HG03442 (cell line): ENCODE data around the gene ISYNA1.

Source experiments
- ATAC-seq: cut with Tn5 transposase; IDR thresholded peaks from one replicate; pipeline ENCODE4 v1.9.1; 2021; ENCODE audit warnings: mild to moderate bottlenecking, moderate library complexity; ENCODE audit not compliant: unreplicated experiment

The ISYNA1 gene

GRCh38 chr19:18437491-18438330 is at the start of gene ISYNA1:
TSS of gene ISYNA1 (minus strand) at chr19:18438133. CDS start at chr19:18437979, 154 bp downstream.
- no peak for ATAC-seq

DNA sequence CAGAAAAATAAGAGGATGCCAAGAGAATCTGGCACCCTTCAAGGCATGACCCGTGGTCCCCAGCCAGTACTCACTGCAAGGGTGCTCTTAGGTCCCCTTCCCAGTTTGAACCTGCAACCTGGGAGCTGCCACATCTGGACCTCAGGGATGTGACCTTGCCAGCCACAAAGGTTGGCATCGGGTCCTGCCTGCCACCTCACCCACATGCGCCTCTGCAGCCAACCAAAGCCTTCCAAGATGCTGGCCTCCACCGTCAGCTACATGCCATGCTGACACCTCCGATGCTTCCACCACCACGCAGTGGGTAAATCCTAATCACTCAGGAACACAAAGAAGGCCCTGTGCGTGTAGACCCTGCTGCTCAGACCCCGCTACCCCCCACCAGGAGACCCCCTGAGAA is 48.8 kb upstream of the ISYNA1 start:
- no peak for ATAC-seq

GRCh38 chr19:18484992-18485391 is 47.1 kb upstream of the ISYNA1 start:
- no peak for ATAC-seq

GRCh38 chr19:18483119-18483890 is 45.4 kb upstream of the ISYNA1 start:
- ATAC-seq: no peak

DNA sequence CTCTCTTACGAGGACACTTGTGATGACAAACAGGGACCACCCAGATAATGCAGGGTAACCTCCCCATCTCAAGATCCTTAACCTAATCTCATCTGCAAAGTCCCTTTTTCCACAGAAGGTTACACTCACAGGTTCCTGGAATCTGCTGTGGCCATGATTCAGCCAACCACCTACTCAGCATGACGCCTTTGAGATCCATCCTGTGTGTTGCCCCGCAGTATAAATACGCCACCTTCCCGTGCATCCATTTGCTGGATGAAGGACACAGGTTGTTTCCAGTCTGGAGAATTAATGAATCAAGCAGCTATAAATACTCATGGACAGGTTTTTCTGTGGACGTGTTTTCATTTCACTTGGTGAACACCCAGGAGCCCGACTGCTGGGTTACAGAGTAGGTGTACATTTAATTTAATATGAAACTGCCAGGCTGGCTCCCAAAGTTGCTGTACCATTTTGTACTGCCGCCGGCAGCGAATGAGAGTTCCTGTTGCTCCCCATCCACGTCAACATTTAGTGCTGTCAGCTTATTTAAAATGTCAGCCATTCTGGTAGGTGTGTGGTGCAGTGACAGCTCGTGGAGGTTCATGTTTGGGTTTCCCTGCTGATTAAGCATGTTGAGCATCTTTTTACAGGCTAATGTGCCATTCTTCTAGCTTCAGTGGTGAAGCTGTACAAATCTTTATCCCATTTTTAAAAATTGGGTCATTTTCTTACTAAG is 43.7 kb upstream of the ISYNA1 start:
- no peak for ATAC-seq

DNA sequence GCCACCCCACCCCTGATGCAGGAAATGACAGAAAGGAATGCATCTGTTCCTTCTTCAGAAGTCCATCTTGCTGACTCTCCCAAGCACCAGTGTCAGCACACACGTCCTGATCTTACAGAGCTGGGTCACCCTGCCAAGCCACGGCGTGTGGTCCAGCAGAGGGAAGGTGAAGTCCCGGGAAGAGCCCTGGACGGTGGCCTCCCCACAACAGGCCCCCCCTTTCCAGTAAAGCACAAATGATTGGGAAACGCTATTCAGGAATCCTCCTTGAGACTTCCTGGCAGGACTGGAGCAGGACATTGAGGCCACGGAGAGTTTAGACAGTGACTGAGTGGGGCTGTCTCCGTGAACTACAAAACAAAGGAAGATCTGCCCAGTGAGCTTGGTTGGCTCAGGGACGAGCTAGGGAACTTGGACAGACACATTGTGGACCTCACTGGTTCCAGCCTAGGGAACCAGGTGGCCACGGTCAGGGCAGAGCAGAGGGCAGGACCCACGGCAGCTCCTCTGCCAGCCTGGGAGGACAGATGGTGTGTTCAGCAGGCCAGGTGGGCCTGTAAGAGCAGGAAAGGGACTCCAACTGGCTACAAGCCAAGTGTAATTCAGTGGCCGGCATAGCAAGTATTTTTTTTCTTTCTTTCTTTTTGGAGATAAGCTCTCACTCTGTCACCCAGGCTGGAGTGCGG is 42.2 kb upstream of the ISYNA1 start:
- ATAC-seq: no peak

- ATAC-seq: peak; percentile 72
Measured at GRCh38 chr19:18478545-18479311, 40.8 kb upstream of the ISYNA1 start.

DNA sequence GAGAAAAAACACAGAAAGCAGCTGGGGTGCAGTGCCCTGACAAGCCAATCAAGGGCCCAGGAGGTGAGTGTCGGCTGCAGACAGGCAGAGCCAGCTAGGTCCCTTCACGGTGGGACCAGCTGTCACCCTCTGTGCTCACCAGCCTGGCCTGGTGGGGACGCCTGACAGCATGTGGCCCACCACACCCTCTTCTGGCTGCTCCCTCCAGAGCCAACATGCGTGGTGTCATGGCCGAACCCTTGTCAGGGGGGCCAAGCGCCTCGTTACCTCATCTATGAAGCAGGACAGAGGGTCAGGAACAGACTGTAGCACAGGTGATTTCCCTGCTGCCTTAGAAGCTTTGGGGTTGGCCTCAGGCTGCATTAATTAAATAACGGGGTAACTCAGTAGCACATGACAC is 40.0 kb upstream of the ISYNA1 start:
- no peak for ATAC-seq

GRCh38 chr19:18477042-18477779 is 39.3 kb upstream of the ISYNA1 start:
- ATAC-seq: no peak

DNA sequence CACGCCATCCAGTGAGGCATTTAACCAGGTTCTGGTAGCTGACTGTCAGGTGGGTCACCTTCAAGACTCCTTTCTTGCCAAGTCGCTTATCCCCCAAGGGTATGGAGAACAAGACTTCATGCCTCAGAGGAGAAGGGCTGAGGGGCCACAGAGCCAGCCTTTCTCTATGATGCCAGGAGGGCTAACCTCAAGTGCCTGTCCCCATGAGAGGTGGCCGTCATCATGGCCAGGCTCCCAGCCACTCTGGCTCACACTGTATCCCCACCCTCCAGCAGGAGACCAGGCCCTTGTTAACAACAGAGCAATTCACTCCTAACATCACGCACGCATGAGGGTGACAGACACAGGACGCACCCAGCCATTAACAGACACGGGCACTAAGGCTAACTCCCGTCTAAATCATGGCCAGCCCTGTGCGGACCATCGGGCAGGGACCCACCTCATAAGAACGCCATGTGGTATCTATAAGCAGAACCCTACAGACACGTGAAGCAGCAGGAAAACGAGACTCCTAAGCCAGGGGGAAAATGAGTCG is 38.6 kb upstream of the ISYNA1 start:
- ATAC-seq: no peak

DNA sequence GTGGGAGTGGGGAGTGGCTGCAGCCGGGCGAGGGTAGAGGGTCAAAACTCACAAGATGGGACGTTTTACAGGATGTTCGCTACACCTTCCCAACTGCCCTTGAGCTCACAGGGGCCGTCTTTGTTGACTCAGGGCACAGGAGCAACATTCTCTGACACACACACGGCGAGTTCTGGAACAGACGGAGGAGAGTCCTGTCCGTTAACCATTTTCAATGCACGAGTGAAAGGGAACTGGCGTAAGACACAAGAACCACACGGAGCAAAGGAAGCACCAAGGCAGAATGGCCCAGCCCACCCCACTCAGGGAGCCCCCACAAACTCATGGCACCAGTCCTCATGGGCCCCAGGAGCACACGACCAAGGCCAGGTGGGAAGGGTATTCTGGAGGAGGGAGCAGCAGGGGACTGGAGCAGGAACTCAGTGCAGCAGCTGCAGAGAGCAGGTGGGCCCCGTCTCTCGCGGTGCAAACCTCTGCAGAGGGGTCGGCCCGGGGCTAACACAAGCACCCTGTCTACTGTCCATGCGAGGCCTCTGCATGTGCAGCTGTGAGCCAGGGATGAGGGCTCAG is 37.9 kb upstream of the ISYNA1 start:
- ATAC-seq: no peak

GRCh38 chr19:18475004-18475453 is 37.1 kb upstream of the ISYNA1 start:
- ATAC-seq: no peak

GRCh38 chr19:18474366-18474887 is 36.5 kb upstream of the ISYNA1 start:
- ATAC-seq: no peak

DNA sequence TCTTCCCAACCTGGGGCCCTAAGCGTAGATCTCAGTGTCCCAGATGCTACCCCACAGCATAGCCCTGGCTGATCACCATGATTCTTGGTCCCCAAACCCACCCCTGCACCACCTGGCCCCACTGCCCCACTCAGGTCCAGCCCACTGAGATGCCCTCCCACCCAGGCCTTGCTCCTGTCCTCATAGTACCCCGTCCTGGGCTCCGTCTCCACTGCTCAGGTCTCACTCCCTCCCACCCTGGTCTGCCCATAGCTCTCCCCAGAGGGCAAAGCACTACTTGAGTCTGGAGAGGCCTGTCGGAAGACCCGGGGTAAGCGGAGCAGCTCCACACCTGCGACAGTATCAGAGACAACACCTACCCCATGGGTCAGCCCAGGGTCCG is 35.8 kb upstream of the ISYNA1 start:
- ATAC-seq: no peak

GRCh38 chr19:18473003-18473705 is 35.2 kb upstream of the ISYNA1 start:
- ATAC-seq: no peak

DNA sequence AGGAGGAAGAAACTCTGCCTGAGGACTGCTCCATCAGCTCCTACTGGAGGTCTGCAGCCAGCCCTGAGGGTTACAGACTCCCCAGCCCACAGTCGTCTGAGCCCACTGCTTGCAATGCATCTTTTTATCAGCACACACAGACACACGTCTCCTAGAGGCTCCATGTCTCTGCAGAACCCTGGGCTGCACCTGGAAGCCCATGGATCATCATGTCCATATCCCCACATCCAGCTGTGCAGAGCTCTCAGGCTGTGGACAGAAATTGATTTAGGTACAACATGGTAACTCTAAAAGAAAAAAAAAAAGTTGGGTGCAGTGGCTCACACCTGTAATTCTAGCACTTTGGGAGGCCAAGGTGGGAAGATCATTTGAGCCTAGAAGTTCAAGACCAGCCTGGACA is 32.9 kb upstream of the ISYNA1 start:
- no peak for ATAC-seq

DNA sequence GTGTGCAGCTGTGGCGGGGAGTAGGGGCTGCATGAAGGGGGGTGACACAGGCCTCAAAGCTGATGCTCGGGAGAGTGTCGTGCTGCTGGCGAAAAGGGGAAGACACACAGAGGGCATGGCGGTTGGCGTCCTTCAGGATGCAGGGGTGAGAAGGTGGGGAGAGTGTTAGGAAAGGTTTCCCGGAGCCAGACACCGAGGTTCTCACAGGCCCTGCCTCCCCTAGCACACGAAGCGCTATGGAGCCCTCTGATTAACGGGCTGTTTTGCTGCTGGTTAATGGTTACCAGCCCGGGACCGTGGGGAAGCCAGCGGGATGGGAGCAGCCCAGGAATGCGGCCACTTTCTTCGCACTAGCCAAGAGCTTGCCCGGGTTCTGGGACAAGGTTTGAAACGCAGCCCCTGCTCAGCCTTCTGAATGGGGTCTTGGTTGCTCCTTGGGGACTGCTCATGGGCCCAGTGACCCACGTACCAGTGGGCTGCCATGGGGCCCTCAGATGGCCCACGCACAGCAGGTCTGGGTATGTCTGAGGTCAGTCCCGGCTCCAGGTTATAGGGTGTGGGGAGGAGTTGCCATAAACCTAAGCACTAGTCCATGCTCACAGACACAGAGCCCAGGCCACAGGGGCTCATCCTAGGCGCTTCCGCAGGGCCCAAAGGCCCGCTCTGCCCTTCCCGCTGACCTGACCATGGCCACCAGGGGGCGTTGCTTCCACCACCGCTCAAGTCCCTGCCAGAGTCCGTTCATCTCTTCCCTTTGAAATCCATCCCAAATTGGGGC is 31.3 kb upstream of the ISYNA1 start:
- no peak for ATAC-seq
